Type B pancreatic cell (in vitro differentiated cells): ENCODE measurements around the gene DPH1. TPM values are rescaled to one million over a fixed set of nuclear protein-coding genes. Genes with fewer than 3 reads are reported as not detected.

Experiments
- DNase-seq: peaks from one replicate; pipeline ENCODE4 v3.0.0; 2021; ENCODE audit warnings: mixed read lengths; ENCODE audit not compliant: unreplicated experiment; ENCODE audit errors: extremely low spot score
- H3K27ac Mint-ChIP-seq: 2 replicates; pipeline ENCODE4 v1.8.0; 2021; ENCODE audit warnings: mild to moderate bottlenecking, mixed read lengths
- H3K27me3 Mint-ChIP-seq: 2 replicates; pipeline ENCODE4 v1.8.0; 2021; ENCODE audit warnings: mixed read lengths
- H3K36me3 Mint-ChIP-seq: 2 replicates; pipeline ENCODE4 v1.8.0; 2021; ENCODE audit warnings: mixed read lengths
- H3K4me1 Mint-ChIP-seq: one replicate; pipeline ENCODE4 v1.8.0; 2021; ENCODE audit warnings: mixed read lengths; ENCODE audit not compliant: unreplicated experiment
- H3K4me3 Mint-ChIP-seq: 2 replicates; pipeline ENCODE4 v1.8.0; 2021; ENCODE audit warnings: mild to moderate bottlenecking, mixed read lengths
- H3K9me3 Mint-ChIP-seq: 2 replicates; pipeline ENCODE4 v1.8.0; 2021; ENCODE audit warnings: mixed read lengths
- CTCF ChIP-seq: fragments of 200-600 bp; sonication (generic); conservative IDR thresholded peaks from 2 replicates; pipeline ENCODE4 v1.5.0; 2021; ENCODE audit warnings: antibody characterized with exemption, mild to moderate bottlenecking
- total RNA-seq: library from RNA; stranded (reverse); gene quantifications from 2 replicates; pipeline ENCODE4 v1.2.1, GENCODE V29; 2021; ENCODE audit warnings: low replicate concordance

DPH1 gene
- total RNA-seq, 1 donor from 2014 or later, result 57.1 TPM

GRCh38 chr17:2023256-2023655, 6.7 kb upstream of the DPH1 start:
- no peak overlapping the region for H3K27ac Mint-ChIP-seq
- H3K27me3 Mint-ChIP-seq, result peaks cover 74% of the 10 kb centered on the region
- peaks cover 21% of the 10 kb centered on the region for H3K4me1 Mint-ChIP-seq
- peak overlapping the region; percentile 41 for H3K4me3 Mint-ChIP-seq
- no peak for TF ChIP-seq CTCF
- H3K9me3 Mint-ChIP-seq, result peaks cover 4% of the 10 kb centered on the region
- no peak for DNase-seq
- H3K36me3 Mint-ChIP-seq, result no peaks in the 10 kb centered on the region

GRCh38 chr17:2023692-2024571, 6.0 kb upstream of the DPH1 start:
- Mint-ChIP-seq H3K4me3 (peak overlapping the region; percentile 85), H3K36me3 (no peaks in the 10 kb centered on the region), H3K27me3 (peaks cover 73% of the 10 kb centered on the region), H3K27ac (no peak overlapping the region), H3K4me1 (peaks cover 15% of the 10 kb centered on the region), H3K9me3 (peaks cover 4% of the 10 kb centered on the region)
- no peak for TF ChIP-seq CTCF
- no peak for DNase-seq

GRCh38 chr17:2024572-2025219, 5.3 kb upstream of the DPH1 start:
- Mint-ChIP-seq H3K9me3 (peaks cover 4% of the 10 kb centered on the region), H3K4me3 (peak overlapping the region; percentile 85), H3K27ac (no peak overlapping the region), H3K27me3 (peaks cover 68% of the 10 kb centered on the region), H3K4me1 (peaks cover 10% of the 10 kb centered on the region), H3K36me3 (no peaks in the 10 kb centered on the region)
- no peak for TF ChIP-seq CTCF
- no peak for DNase-seq

GRCh38 chr17:2025220-2025621, 4.7 kb upstream of the DPH1 start, which contains the start of gene RTN4RL1:
TSS of gene RTN4RL1 (minus strand) at chr17:2025334. CDS start at chr17:2024865, 469 bp downstream.
- H3K9me3 Mint-ChIP-seq, result peaks cover 4% of the 10 kb centered on the region
- no peak for TF ChIP-seq CTCF
- peak within 1 kb of the TSS; percentile 85 for H3K4me3 Mint-ChIP-seq
- H3K36me3 Mint-ChIP-seq, result no peaks in the 10 kb centered on the region
- peak within 1 kb of the TSS; percentile 68 for H3K27ac Mint-ChIP-seq
- H3K27me3 Mint-ChIP-seq, result peaks cover 63% of the 10 kb centered on the region
- H3K4me1 Mint-ChIP-seq, result peaks cover 10% of the 10 kb centered on the region
- DNase-seq, result no peak

- DNase-seq, result no peak
- Mint-ChIP-seq H3K27ac (peak overlapping the region; percentile 68), H3K9me3 (peaks cover 4% of the 10 kb centered on the region), H3K4me1 (peaks cover 14% of the 10 kb centered on the region), H3K4me3 (peak overlapping the region; percentile 79), H3K36me3 (no peaks in the 10 kb centered on the region), H3K27me3 (peaks cover 63% of the 10 kb centered on the region)
- peak; percentile 77 for TF ChIP-seq CTCF
These were observed 4.2 kb upstream of the DPH1 start for GRCh38 chr17:2025622-2026309.
